IPS-15b (cell line): ENCODE data around the gene MYO1C.

Source experiments
- H3K27me3 ChIP-seq: one replicate; pipeline ENCODE4 v1.6.1; 2013; ENCODE audit warnings: low read length; ENCODE audit not compliant: control insufficient read depth, insufficient read depth
- H3K36me3 ChIP-seq: one replicate; pipeline ENCODE4 v1.6.1; 2013; ENCODE audit warnings: low read length; ENCODE audit not compliant: control insufficient read depth, insufficient read depth
- H3K4me1 ChIP-seq: one replicate; pipeline ENCODE4 v1.6.1; 2013; ENCODE audit warnings: mild to moderate bottlenecking, low read length; ENCODE audit not compliant: control insufficient read depth, insufficient read depth
- H3K4me3 ChIP-seq: one replicate; pipeline ENCODE4 v1.5.1; 2013; ENCODE audit warnings: low read depth, low read length
- H3K9ac ChIP-seq: one replicate; pipeline ENCODE4 v1.6.1; 2013; ENCODE audit warnings: low read depth, mild to moderate bottlenecking, low read length
- H3K9me3 ChIP-seq: one replicate; pipeline ENCODE4 v1.6.1; 2013; ENCODE audit warnings: mild to moderate bottlenecking, low read length; ENCODE audit not compliant: control insufficient read depth, insufficient read depth

The MYO1C gene

GRCh38 chr17:1503699-1504098 lies 11.2 kb upstream of the MYO1C start:
- H3K4me1 ChIP-seq, result no peaks in the 10 kb centered on the region

DNA sequence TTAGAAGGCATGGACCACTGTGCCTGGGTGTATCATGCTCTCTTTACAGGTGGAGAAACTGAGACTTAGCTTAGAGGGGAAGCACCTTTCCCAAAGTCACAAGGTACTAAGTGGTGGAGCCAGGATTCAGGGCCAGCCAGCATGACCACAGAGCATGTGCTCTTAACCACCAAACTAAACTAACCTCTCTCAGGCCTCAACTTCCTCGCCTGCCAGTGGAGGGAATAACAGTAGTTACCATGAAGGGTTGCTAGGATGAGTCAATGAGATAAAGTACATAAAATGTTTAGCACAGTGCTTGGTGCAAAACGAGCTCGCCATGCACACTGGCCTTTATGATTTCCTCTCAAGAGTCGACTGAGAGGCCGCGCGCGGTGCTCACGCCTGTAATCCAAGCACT lies 6.4 kb upstream of the MYO1C start:
- peaks cover 9% of the 10 kb centered on the region for H3K36me3 ChIP-seq
- H3K9me3 ChIP-seq, result no peaks in the 10 kb centered on the region
- no peak overlapping the region for H3K4me3 ChIP-seq
- H3K9ac ChIP-seq, result no peak overlapping the region
- H3K27me3 ChIP-seq, result no peaks in the 10 kb centered on the region
- no peaks in the 10 kb centered on the region for H3K4me1 ChIP-seq

More at GRCh38 chr17:1503699-1504098, 11.2 kb upstream of the MYO1C start:
- Histone ChIP-seq H3K9me3 (no peaks in the 10 kb centered on the region), H3K36me3 (peaks cover 6% of the 10 kb centered on the region), H3K4me3 (no peak overlapping the region), H3K27me3 (no peaks in the 10 kb centered on the region), H3K9ac (no peak overlapping the region)

DNA sequence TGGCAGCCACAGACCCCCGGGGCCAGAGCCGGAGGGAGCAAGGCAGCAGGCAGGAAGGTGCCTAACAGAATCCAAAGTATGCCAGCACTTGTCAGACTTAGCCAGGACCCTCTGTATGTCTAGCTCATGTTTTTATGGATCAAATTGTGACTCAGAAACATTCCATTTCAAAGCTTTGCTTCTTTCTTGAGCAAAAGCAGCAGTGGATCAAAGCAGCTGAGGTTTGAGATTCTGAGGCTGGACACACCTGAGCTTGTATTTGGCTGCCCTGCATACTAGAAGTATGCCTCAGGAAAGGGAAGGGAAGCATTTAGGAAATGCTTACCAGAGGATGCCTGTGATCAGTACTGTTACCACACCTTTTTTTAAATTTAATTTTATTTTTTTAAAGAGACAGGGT lies 5.7 kb upstream of the MYO1C start:
- Histone ChIP-seq H3K9ac (no peak overlapping the region), H3K27me3 (no peaks in the 10 kb centered on the region), H3K4me3 (no peak overlapping the region), H3K4me1 (no peaks in the 10 kb centered on the region), H3K9me3 (no peaks in the 10 kb centered on the region), H3K36me3 (peaks cover 9% of the 10 kb centered on the region)

DNA sequence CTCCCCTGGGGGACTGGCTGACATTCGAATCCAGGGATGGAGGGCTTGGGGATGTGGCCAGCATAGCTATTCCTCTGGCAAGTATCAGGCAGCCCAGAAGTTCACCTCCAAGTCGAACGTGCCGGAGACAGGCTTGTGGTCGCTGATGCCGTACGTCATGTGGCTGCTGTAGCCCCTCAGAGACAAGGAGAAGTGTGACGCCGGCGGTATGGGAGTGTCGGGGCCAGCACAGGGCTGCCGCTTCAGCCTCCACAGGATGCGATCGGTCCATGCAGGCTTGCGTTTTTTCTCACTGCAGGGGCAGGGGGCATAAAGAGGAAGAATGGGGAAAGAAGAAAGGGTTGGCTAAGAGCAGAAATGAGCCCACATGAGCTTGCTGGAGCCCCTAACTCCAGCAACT lies 5.3 kb upstream of the MYO1C start:
- H3K4me1 ChIP-seq, result no peaks in the 10 kb centered on the region
- peaks cover 9% of the 10 kb centered on the region for H3K36me3 ChIP-seq
- H3K9me3 ChIP-seq, result no peaks in the 10 kb centered on the region
- no peak overlapping the region for H3K9ac ChIP-seq
- no peaks in the 10 kb centered on the region for H3K27me3 ChIP-seq
- H3K4me3 ChIP-seq, result no peak overlapping the region

GRCh38 chr17:1496869-1497268 lies 4.4 kb upstream of the MYO1C start:
- no peaks in the 10 kb centered on the region for H3K27me3 ChIP-seq
- no peak overlapping the region for H3K4me3 ChIP-seq
- H3K9me3 ChIP-seq, result no peaks in the 10 kb centered on the region
- peaks cover 2% of the 10 kb centered on the region for H3K4me1 ChIP-seq
- H3K36me3 ChIP-seq, result peaks cover 9% of the 10 kb centered on the region
- no peak overlapping the region for H3K9ac ChIP-seq

- H3K9ac ChIP-seq, result no peak overlapping the region
- peaks cover 2% of the 10 kb centered on the region for H3K4me1 ChIP-seq
- no peaks in the 10 kb centered on the region for H3K27me3 ChIP-seq
- H3K36me3 ChIP-seq, result peaks cover 9% of the 10 kb centered on the region
- H3K4me3 ChIP-seq, result no peak overlapping the region
- H3K9me3 ChIP-seq, result no peaks in the 10 kb centered on the region
Measured at GRCh38 chr17:1495265-1495989, 2.9 kb upstream of the MYO1C start.

- Histone ChIP-seq H3K9ac (no peak overlapping the region), H3K4me1 (peaks cover 2% of the 10 kb centered on the region), H3K9me3 (no peaks in the 10 kb centered on the region), H3K36me3 (peaks cover 9% of the 10 kb centered on the region), H3K27me3 (no peaks in the 10 kb centered on the region), H3K4me3 (no peak overlapping the region)
Measured at GRCh38 chr17:1494736-1495253, 2.3 kb upstream of the MYO1C start.

- no peak overlapping the region for H3K9ac ChIP-seq
- peaks cover 2% of the 10 kb centered on the region for H3K4me1 ChIP-seq
- no peaks in the 10 kb centered on the region for H3K9me3 ChIP-seq
- peaks cover 9% of the 10 kb centered on the region for H3K36me3 ChIP-seq
- no peak overlapping the region for H3K4me3 ChIP-seq
- no peaks in the 10 kb centered on the region for H3K27me3 ChIP-seq
Measured at GRCh38 chr17:1494203-1494602, 1.7 kb upstream of the MYO1C start.

DNA sequence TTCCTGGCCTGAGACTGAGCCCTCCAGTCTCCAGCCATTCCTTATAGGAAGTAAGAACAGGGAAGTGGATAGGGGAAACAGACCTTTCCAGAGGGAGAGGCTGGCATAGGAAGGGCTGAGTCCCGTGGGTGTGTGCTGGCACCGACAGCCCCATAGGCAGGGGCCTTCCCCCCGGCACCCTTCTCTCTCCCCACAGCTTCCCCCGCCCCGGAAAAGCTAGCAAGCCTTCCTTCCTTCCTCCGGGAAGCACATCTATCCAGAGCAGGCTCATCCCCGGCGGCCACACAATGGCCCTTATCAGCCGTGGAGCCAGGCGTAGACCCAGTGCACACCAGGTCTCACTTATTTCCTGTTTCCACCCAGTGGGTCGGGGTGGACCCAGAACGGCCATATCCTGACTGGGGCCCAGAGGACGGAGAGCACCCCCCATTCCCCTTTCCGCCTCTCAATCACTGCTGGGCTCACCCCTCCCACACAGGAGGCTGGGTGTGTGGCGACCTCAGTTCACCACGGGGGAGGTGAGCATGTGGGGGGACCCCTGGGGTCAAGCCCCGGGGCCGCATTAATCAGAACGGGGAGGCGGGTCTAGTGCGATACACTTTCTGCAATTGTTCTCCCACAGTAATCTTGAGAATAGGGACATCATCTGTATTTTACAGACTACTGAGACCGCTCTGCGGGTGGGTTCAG lies 950 bp upstream of the MYO1C start:
- Histone ChIP-seq H3K9me3 (no peaks in the 10 kb centered on the region), H3K9ac (no peak overlapping the region), H3K36me3 (peaks cover 9% of the 10 kb centered on the region), H3K27me3 (peaks cover 3% of the 10 kb centered on the region), H3K4me3 (no peak overlapping the region), H3K4me1 (peaks cover 7% of the 10 kb centered on the region)

- peaks cover 6% of the 10 kb centered on the region for H3K36me3 ChIP-seq
- H3K9me3 ChIP-seq, result no peaks in the 10 kb centered on the region
- peaks cover 3% of the 10 kb centered on the region for H3K27me3 ChIP-seq
- H3K4me3 ChIP-seq, result peak overlapping the region; percentile 70
- peaks cover 8% of the 10 kb centered on the region for H3K4me1 ChIP-seq
- H3K9ac ChIP-seq, result peak overlapping the region; percentile 60
Measured at GRCh38 chr17:1491443-1492248, 840 bp downstream of the MYO1C start.

GRCh38 chr17:1490643-1491442 lies 1.6 kb downstream of the MYO1C start:
- H3K4me3 ChIP-seq, result peak overlapping the region; percentile 58
- peaks cover 2% of the 10 kb centered on the region for H3K36me3 ChIP-seq
- peaks cover 3% of the 10 kb centered on the region for H3K27me3 ChIP-seq
- no peak overlapping the region for H3K9ac ChIP-seq
- H3K9me3 ChIP-seq, result no peaks in the 10 kb centered on the region
- H3K4me1 ChIP-seq, result peaks cover 8% of the 10 kb centered on the region
